Endodermal cell (in vitro differentiated cells): ENCODE results near the gene KCNB1. TPM values are rescaled to one million over a fixed set of nuclear protein-coding genes. Genes with fewer than 3 reads are reported as not detected.

Source experiments
- DNase-seq: peaks from one replicate; pipeline ENCODE4 v3.0.0-alpha.2; 2017
- H3K27ac ChIP-seq: 2 replicates; pipeline ENCODE4 v1.5.1; 2013; ENCODE audit warnings: mild to moderate bottlenecking, low read depth, low read length, moderate library complexity
- H3K27me3 ChIP-seq: 2 replicates; pipeline ENCODE4 v1.6.1; 2013; ENCODE audit warnings: mild to moderate bottlenecking, low read length, moderate library complexity; ENCODE audit not compliant: insufficient read depth, control insufficient read depth, poor library complexity, severe bottlenecking
- H3K36me3 ChIP-seq: 2 replicates; pipeline ENCODE4 v1.7.0; 2013; ENCODE audit warnings: mild to moderate bottlenecking, low read length, moderate library complexity; ENCODE audit not compliant: control insufficient read depth, insufficient read depth
- H3K4me1 ChIP-seq: one replicate; pipeline ENCODE4 v1.7.0; 2013; ENCODE audit warnings: low read length; ENCODE audit not compliant: control insufficient read depth, insufficient read depth
- H3K4me3 ChIP-seq: 2 replicates; pipeline ENCODE4 v1.5.1; 2013; ENCODE audit warnings: mild to moderate bottlenecking, low read length, moderate library complexity
- H3K9ac ChIP-seq: 2 replicates; pipeline ENCODE4 v1.6.1; 2013; ENCODE audit warnings: mild to moderate bottlenecking, low read length, moderate library complexity; ENCODE audit not compliant: poor library complexity, severe bottlenecking; ENCODE audit errors: extremely low read depth
- H3K9me3 ChIP-seq: 2 replicates; pipeline ENCODE4 v1.6.1; 2013; ENCODE audit warnings: mild to moderate bottlenecking, low read length, moderate library complexity; ENCODE audit not compliant: control insufficient read depth
- H3K27ac Mint-ChIP-seq: 2 replicates; pipeline ENCODE4 v1.8.0; 2020; ENCODE audit warnings: mixed read lengths
- H3K27me3 Mint-ChIP-seq: 2 replicates; pipeline ENCODE4 v1.8.0; 2021; ENCODE audit warnings: mild to moderate bottlenecking, mixed read lengths; ENCODE audit not compliant: insufficient read depth
- H3K36me3 Mint-ChIP-seq: 2 replicates; pipeline ENCODE4 v1.8.0; 2020; ENCODE audit warnings: low read depth, mixed read lengths
- H3K4me1 Mint-ChIP-seq: 2 replicates; pipeline ENCODE4 v1.8.0; 2020; ENCODE audit warnings: mixed read lengths
- H3K4me3 Mint-ChIP-seq: 2 replicates; pipeline ENCODE4 v1.8.0; 2020; ENCODE audit warnings: mild to moderate bottlenecking, moderate library complexity, mixed read lengths
- H3K9me3 Mint-ChIP-seq: 2 replicates; pipeline ENCODE4 v1.8.0; 2020; ENCODE audit warnings: mild to moderate bottlenecking, mixed read lengths
- CTCF ChIP-seq: fragments of 200-600 bp; sonication (generic); conservative IDR thresholded peaks from 2 replicates; pipeline ENCODE4 v1.5.0; 2021; ENCODE audit warnings: antibody characterized with exemption, mild to moderate bottlenecking
- WGBS, 2 experiments: methylation state at CpG; one replicate each; pipeline versions ENCODE4 v1.1.5 to v1.1.7; 2013; ENCODE audit warnings: missing lambda C conversion rate in 2 of 2, mixed read lengths in 1 of 2; ENCODE audit not compliant: insufficient coverage in 1 of 2, insufficient read length in 1 of 2; 5-methylcytosine and 5-hydroxymethylcytosine counted together
- total RNA-seq, 2 donors: library from RNA; stranded (reverse); fragmentation: NEBNext Ultra II Directional in 1 of 2; extraction: Animal tissue kit (Norgen Biotek cat#: 25700) in 1 of 2; gene quantifications; 2 replicates in 1 of 2; 3 replicates in 1 of 2; pipeline ENCODE4 v1.2.1, GENCODE V29; 2021

KCNB1 gene
- total RNA-seq, 2 donors from 2014 or later, result 0.46 to 0.84 TPM

- Mint-ChIP-seq H3K9me3 (no peaks in the 10 kb centered on the region), H3K4me3 (no peak overlapping the region), H3K27ac (no peak overlapping the region), H3K27me3 (peaks cover 2% of the 10 kb centered on the region), H3K36me3 (no peaks in the 10 kb centered on the region), H3K4me1 (peaks cover 10% of the 10 kb centered on the region)
- peaks cover 8% of the 10 kb centered on the region for H3K4me1 ChIP-seq
- no peak overlapping the region for H3K9ac ChIP-seq
- H3K27ac ChIP-seq, result no peak overlapping the region
- H3K9me3 ChIP-seq, result no peaks in the 10 kb centered on the region
- peaks cover 6% of the 10 kb centered on the region for H3K27me3 ChIP-seq
- no peak for DNase-seq
- H3K4me3 ChIP-seq, result no peak overlapping the region
- 88 to 94% methylated on average over 5 to 6 of the region's 6 CpGs for WGBS, 2 experiments
- TF ChIP-seq CTCF, result no peak
- no peaks in the 10 kb centered on the region for H3K36me3 ChIP-seq
Observed at GRCh38 chr20:49469060-49469459, 13.4 kb downstream of the KCNB1 start.

- H3K9ac ChIP-seq, result no peak overlapping the region
- Mint-ChIP-seq H3K4me3 (no peak overlapping the region), H3K27ac (no peak overlapping the region), H3K36me3 (no peaks in the 10 kb centered on the region), H3K4me1 (peaks cover 10% of the 10 kb centered on the region), H3K27me3 (peaks cover 2% of the 10 kb centered on the region), H3K9me3 (no peaks in the 10 kb centered on the region)
- DNase-seq, result no peak
- no peak overlapping the region for H3K27ac ChIP-seq
- no peaks in the 10 kb centered on the region for H3K36me3 ChIP-seq
- no peak for TF ChIP-seq CTCF
- H3K9me3 ChIP-seq, result no peaks in the 10 kb centered on the region
- peaks cover 6% of the 10 kb centered on the region for H3K27me3 ChIP-seq
- peaks cover 8% of the 10 kb centered on the region for H3K4me1 ChIP-seq
- no peak overlapping the region for H3K4me3 ChIP-seq
- WGBS, 2 experiments, result 89 to 95% methylated on average over 7 of the region's 7 CpGs
Observed at GRCh38 chr20:49468412-49468811, 14.1 kb downstream of the KCNB1 start.

GRCh38 chr20:49466114-49466912 is 16.2 kb downstream of the KCNB1 start:
- Mint-ChIP-seq H3K4me1 (peaks cover 10% of the 10 kb centered on the region), H3K27me3 (peaks cover 2% of the 10 kb centered on the region), H3K9me3 (no peaks in the 10 kb centered on the region), H3K4me3 (no peak overlapping the region), H3K36me3 (no peaks in the 10 kb centered on the region), H3K27ac (no peak overlapping the region)
- WGBS, 2 experiments, result 85 to 96% methylated on average over 6 to 8 of the region's 8 CpGs
- H3K27ac ChIP-seq, result no peak overlapping the region
- peaks cover 8% of the 10 kb centered on the region for H3K4me1 ChIP-seq
- no peaks in the 10 kb centered on the region for H3K9me3 ChIP-seq
- no peaks in the 10 kb centered on the region for H3K36me3 ChIP-seq
- H3K9ac ChIP-seq, result no peak overlapping the region
- DNase-seq, result no peak
- H3K4me3 ChIP-seq, result peak overlapping the region; percentile 14
- H3K27me3 ChIP-seq, result peaks cover 6% of the 10 kb centered on the region
- no peak for TF ChIP-seq CTCF
